ENCODE measurements around the gene GYG1. TPM values are rescaled to one million over a fixed set of nuclear protein-coding genes. Genes with fewer than 3 reads are reported as not detected.

The GYG1 gene
- total and polyA plus RNA-seq, 2 donors (not counting 1 experiment from before 2014, with no cell fraction given), result 10.8 to 20.4 TPM

GRCh38 chr3:149061776-149062175 is 70.4 kb downstream of the GYG1 start:
- no peaks in the 10 kb centered on the region for H3K27me3 ChIP-seq (replicated peaks in 1 of 4; ENCODE audit: control extremely low read depth in 1 of 4, control insufficient read depth in 3 of 4, insufficient read depth in 4 of 4, low read length in 3 of 4)
- H3K9me3 ChIP-seq (ENCODE audit: control extremely low read depth in 1 of 3, control insufficient read depth in 2 of 3, insufficient read depth in 1 of 3, low read length in 2 of 3), result no peaks in the 10 kb centered on the region
- H3K9ac ChIP-seq (ENCODE audit: low read length), result no peak overlapping the region
- no peak overlapping the region for H3K4me3 ChIP-seq (ENCODE audit: control extremely low read depth in 1 of 5, extremely low read depth in 1 of 5, insufficient read depth in 1 of 5, low read depth in 2 of 5, low read length in 4 of 5)
- no peaks in the 10 kb centered on the region for H3K27me3 Mint-ChIP-seq
- no peaks in the 10 kb centered on the region for H3K4me1 ChIP-seq (ENCODE audit: control insufficient read depth in 2 of 2, insufficient read depth in 2 of 2, low read length in 2 of 2)
- H3K4me1 Mint-ChIP-seq, result peaks cover 3% of the 10 kb centered on the region
- H3K4me3 Mint-ChIP-seq, result no peak overlapping the region
- no CpG with 5 or more reads among the region's 2 CpGs for WGBS (ENCODE audit: insufficient coverage)
- TF ChIP-seq, protein P1, sequence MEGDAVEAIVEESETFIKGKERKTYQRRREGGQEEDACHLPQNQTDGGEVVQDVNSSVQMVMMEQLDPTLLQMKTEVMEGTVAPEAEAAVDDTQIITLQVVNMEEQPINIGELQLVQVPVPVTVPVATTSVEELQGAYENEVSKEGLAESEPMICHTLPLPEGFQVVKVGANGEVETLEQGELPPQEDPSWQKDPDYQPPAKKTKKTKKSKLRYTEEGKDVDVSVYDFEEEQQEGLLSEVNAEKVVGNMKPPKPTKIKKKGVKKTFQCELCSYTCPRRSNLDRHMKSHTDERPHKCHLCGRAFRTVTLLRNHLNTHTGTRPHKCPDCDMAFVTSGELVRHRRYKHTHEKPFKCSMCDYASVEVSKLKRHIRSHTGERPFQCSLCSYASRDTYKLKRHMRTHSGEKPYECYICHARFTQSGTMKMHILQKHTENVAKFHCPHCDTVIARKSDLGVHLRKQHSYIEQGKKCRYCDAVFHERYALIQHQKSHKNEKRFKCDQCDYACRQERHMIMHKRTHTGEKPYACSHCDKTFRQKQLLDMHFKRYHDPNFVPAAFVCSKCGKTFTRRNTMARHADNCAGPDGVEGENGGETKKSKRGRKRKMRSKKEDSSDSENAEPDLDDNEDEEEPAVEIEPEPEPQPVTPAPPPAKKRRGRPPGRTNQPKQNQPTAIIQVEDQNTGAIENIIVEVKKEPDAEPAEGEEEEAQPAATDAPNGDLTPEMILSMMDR (IDR thresholded peaks at IDR 0.05), result no peak
- TF ChIP-seq EZH2 (IDR thresholded peaks at IDR 0.05; ENCODE audit: borderline replicate concordance, insufficient read depth, low read depth, low read length, poor library complexity, severe bottlenecking), result no peak
- no peak overlapping the region for H3K4me2 ChIP-seq (replicated peaks; ENCODE audit: low read depth, low read length, poor library complexity, severe bottlenecking)
- ChIA-PET CTCF (no interaction called here), POLR2A (no interaction called here)
- H3K27ac ChIP-seq (ENCODE audit: low read length in 2 of 2), result no peak overlapping the region
- no peak overlapping the region for H3K27ac Mint-ChIP-seq
- peaks cover 0 to 8% of the 10 kb centered on the region in 2 experiments for H3K36me3 ChIP-seq (replicated peaks in 1 of 2; ENCODE audit: control extremely low read depth in 1 of 2, control insufficient read depth in 1 of 2, extremely low read depth in 1 of 2, insufficient read depth in 2 of 2, low read length in 1 of 2)
- DNase-seq, result no peak
- intact Hi-C loops (cut with micrococcal nuclease), result no loop called here
- H3K79me2 ChIP-seq (ENCODE audit: control insufficient read depth, insufficient read depth, low read length), result no peaks in the 10 kb centered on the region
- no peak for ATAC-seq (ENCODE audit: low read depth)
- H3K9me3 Mint-ChIP-seq (ENCODE audit: insufficient read depth), result no peaks in the 10 kb centered on the region
- H4K20me1 ChIP-seq (ENCODE audit: control insufficient read depth, insufficient read depth, low read length, poor library complexity, severe bottlenecking), result no peaks in the 10 kb centered on the region
- H2AFZ ChIP-seq (ENCODE audit: insufficient read depth, low read depth, low read length, poor library complexity, severe bottlenecking), result no peak overlapping the region

GRCh38 chr3:149067883-149068282 is 76.5 kb downstream of the GYG1 start:
- Histone ChIP-seq H3K4me2 (replicated peaks; ENCODE audit: low read depth, low read length, poor library complexity, severe bottlenecking) (no peak overlapping the region), H3K79me2 (ENCODE audit: control insufficient read depth, insufficient read depth, low read length) (no peaks in the 10 kb centered on the region), H3K4me1 (ENCODE audit: control insufficient read depth in 2 of 2, insufficient read depth in 2 of 2, low read length in 2 of 2) (no peaks in the 10 kb centered on the region), H2AFZ (ENCODE audit: insufficient read depth, low read depth, low read length, poor library complexity, severe bottlenecking) (no peak overlapping the region), H3K27ac (ENCODE audit: low read length in 2 of 2) (no peak overlapping the region), H3K9ac (ENCODE audit: low read length) (no peak overlapping the region), H3K36me3 (replicated peaks in 1 of 2; ENCODE audit: control extremely low read depth in 1 of 2, control insufficient read depth in 1 of 2, extremely low read depth in 1 of 2, insufficient read depth in 2 of 2, low read length in 1 of 2) (peaks cover 0 to 21% of the 10 kb centered on the region in 2 experiments), H4K20me1 (ENCODE audit: control insufficient read depth, insufficient read depth, low read length, poor library complexity, severe bottlenecking) (no peaks in the 10 kb centered on the region), H3K9me3 (ENCODE audit: control extremely low read depth in 1 of 3, control insufficient read depth in 2 of 3, insufficient read depth in 1 of 3, low read length in 2 of 3) (no peaks in the 10 kb centered on the region), H3K4me3 (ENCODE audit: control extremely low read depth in 1 of 5, extremely low read depth in 1 of 5, insufficient read depth in 1 of 5, low read depth in 2 of 5, low read length in 4 of 5) (no peak overlapping the region), H3K27me3 (replicated peaks in 1 of 4; ENCODE audit: control extremely low read depth in 1 of 4, control insufficient read depth in 3 of 4, insufficient read depth in 4 of 4, low read length in 3 of 4) (no peaks in the 10 kb centered on the region)
- H3K9me3 Mint-ChIP-seq (ENCODE audit: insufficient read depth), result no peaks in the 10 kb centered on the region
- no peak overlapping the region for H3K4me3 Mint-ChIP-seq
- CTCF ChIA-PET, result no interaction called here
- no peak for ATAC-seq (ENCODE audit: low read depth)
- intact Hi-C loops (cut with micrococcal nuclease), result no loop called here
- no peak for TF ChIP-seq EZH2 (IDR thresholded peaks at IDR 0.05; ENCODE audit: borderline replicate concordance, insufficient read depth, low read depth, low read length, poor library complexity, severe bottlenecking)
- TF ChIP-seq, protein P1 (IDR thresholded peaks at IDR 0.05), result no peak
- peaks cover 4% of the 10 kb centered on the region for H3K4me1 Mint-ChIP-seq
- no peak for DNase-seq
- 98% methylated on average over 4 of the region's 8 CpGs for WGBS (ENCODE audit: insufficient coverage)
- POLR2A ChIA-PET, result no interaction called here
- H3K27ac Mint-ChIP-seq, result no peak overlapping the region
- no peaks in the 10 kb centered on the region for H3K27me3 Mint-ChIP-seq

Other genes starting within 250 kb of the GYG1 start
- not detected in 2 replicates for gene CPB1, start 163.7 kb upstream of the GYG1 start, total RNA-seq
- gene CPB1, start 163.7 kb upstream of the GYG1 start, polyA plus RNA-seq, result not detected in 2 replicates
- not detected in 2 replicates for gene CPA3, start 126.2 kb upstream of the GYG1 start, total RNA-seq
- gene CPA3, start 126.2 kb upstream of the GYG1 start, polyA plus RNA-seq, result not detected in 2 replicates
- 19.1 and 22.9 TPM in 2 replicates for gene HLTF, start 95.0 kb downstream of the GYG1 start, total RNA-seq
- gene HLTF, start 95.0 kb downstream of the GYG1 start, polyA plus RNA-seq, result 3.3 and 7.9 TPM in 2 replicates
- gene HPS3, start 138.1 kb downstream of the GYG1 start, total RNA-seq, result 48.1 and 53.0 TPM in 2 replicates
- 28.9 and 33.3 TPM in 2 replicates for gene HPS3, start 138.1 kb downstream of the GYG1 start, polyA plus RNA-seq
- not detected in 2 replicates for gene CP, start 230.3 kb downstream of the GYG1 start, total RNA-seq
- gene CP, start 230.3 kb downstream of the GYG1 start, polyA plus RNA-seq, result not detected in 2 replicates